Astrocyte (in vitro differentiated cells and primary cell): ENCODE data around the gene TUT1. TPM values are rescaled to one million over a fixed set of nuclear protein-coding genes. Genes with fewer than 3 reads are reported as not detected.

Experiments used
- DNase-seq: peaks from one replicate; pipeline ENCODE4 v3.0.0-alpha.2; 2010; ENCODE audit warnings: low read depth
- FAIRE-seq: peaks from 2 replicates; lab custom pipeline; 2011; peaks lifted over from hg19 to GRCh38; lab: Jason Lieb, UNC
- H2AFZ ChIP-seq: 2 replicates; pipeline ENCODE4 v1.6.0; 2012; ENCODE audit warnings: low read depth, low read length, inconsistent platforms
- H3K27ac ChIP-seq: 2 replicates; pipeline ENCODE4 v1.5.1; 2011; ENCODE audit warnings: low read depth, low read length, inconsistent platforms
- H3K27me3 ChIP-seq: 2 replicates; pipeline ENCODE4 v1.6.0; 2011; ENCODE audit warnings: low read length, inconsistent platforms; ENCODE audit not compliant: insufficient read depth
- H3K36me3 ChIP-seq: 2 replicates; pipeline ENCODE4 v1.5.1; 2011; ENCODE audit warnings: low read length, inconsistent platforms; ENCODE audit not compliant: insufficient read depth
- H3K4me1 ChIP-seq: 2 replicates; pipeline ENCODE4 v1.5.1; 2011; ENCODE audit warnings: low read length, inconsistent platforms; ENCODE audit not compliant: insufficient read depth
- H3K4me2 ChIP-seq: 2 replicates; pipeline ENCODE4 v1.6.0; 2012; ENCODE audit warnings: low read length, inconsistent platforms
- H3K4me3 ChIP-seq: 2 replicates; pipeline ENCODE4 v1.5.1; 2011; ENCODE audit warnings: low read depth, mild to moderate bottlenecking, low read length, inconsistent platforms; ENCODE audit not compliant: insufficient read depth
- H3K79me2 ChIP-seq: 2 replicates; pipeline ENCODE4 v1.6.0; 2012; ENCODE audit warnings: mild to moderate bottlenecking, low read length, inconsistent platforms; ENCODE audit not compliant: insufficient read depth
- H3K9ac ChIP-seq: 2 replicates; pipeline ENCODE4 v1.6.0; 2012; ENCODE audit warnings: mild to moderate bottlenecking, low read length, inconsistent platforms
- H3K9me3 ChIP-seq: 2 replicates; pipeline ENCODE4 v1.5.1; 2012; ENCODE audit warnings: low read depth, mild to moderate bottlenecking, low read length, inconsistent platforms; ENCODE audit not compliant: insufficient read depth
- H4K20me1 ChIP-seq: 2 replicates; pipeline ENCODE4 v1.6.0; 2012; ENCODE audit warnings: low read length, inconsistent platforms; ENCODE audit not compliant: insufficient read depth
- H3K27ac Mint-ChIP-seq: one replicate; pipeline ENCODE4 v1.8.0; 2021; ENCODE audit warnings: mild to moderate bottlenecking, mixed read lengths; ENCODE audit not compliant: unreplicated experiment
- H3K27me3 Mint-ChIP-seq: one replicate; pipeline ENCODE4 v1.8.0; 2021; ENCODE audit warnings: low read depth, mixed read lengths; ENCODE audit not compliant: unreplicated experiment
- H3K36me3 Mint-ChIP-seq: one replicate; pipeline ENCODE4 v1.8.0; 2021; ENCODE audit warnings: low read depth, mixed read lengths; ENCODE audit not compliant: unreplicated experiment
- H3K4me1 Mint-ChIP-seq: one replicate; pipeline ENCODE4 v1.8.0; 2021; ENCODE audit warnings: low read depth, mixed read lengths; ENCODE audit not compliant: unreplicated experiment
- H3K4me3 Mint-ChIP-seq: one replicate; pipeline ENCODE4 v1.8.0; 2021; ENCODE audit warnings: mild to moderate bottlenecking, moderate library complexity, mixed read lengths; ENCODE audit not compliant: unreplicated experiment
- H3K9me3 Mint-ChIP-seq: one replicate; pipeline ENCODE4 v1.8.0; 2021; ENCODE audit warnings: mild to moderate bottlenecking, mixed read lengths; ENCODE audit not compliant: unreplicated experiment
- CTCF ChIP-seq: IDR thresholded peaks from 2 replicates; pipeline ENCODE4 v1.5.1; 2011; ENCODE audit warnings: low read depth, mild to moderate bottlenecking, inconsistent platforms, low read length, moderate library complexity; ENCODE audit not compliant: insufficient read depth
- EZH2 ChIP-seq: IDR thresholded peaks from 2 replicates; pipeline ENCODE4 v1.6.1; 2012; ENCODE audit warnings: mild to moderate bottlenecking, low read length, inconsistent platforms; ENCODE audit not compliant: insufficient read depth
- total RNA-seq: library from RNA; stranded (reverse); gene quantifications from 2 replicates; pipeline ENCODE4 v1.2.1, GENCODE V29; 2021

The TUT1 gene
- total RNA-seq, 1 donor from 2014 or later: 18.3 TPM

GRCh38 chr11:62554387-62555167 is 36.7 kb downstream of the TUT1 start:
- H3K36me3 Mint-ChIP-seq: peaks cover 12% of the 10 kb centered on the region
- no peak for DNase-seq
- peak overlapping the region; percentile 93 for H3K4me2 ChIP-seq
- no peak overlapping the region for H2AFZ ChIP-seq
- H3K27ac ChIP-seq: peak overlapping the region; percentile 97
- H3K79me2 ChIP-seq: peaks cover 14% of the 10 kb centered on the region
- no peaks in the 10 kb centered on the region for H3K27me3 Mint-ChIP-seq
- H3K9me3 ChIP-seq: no peaks in the 10 kb centered on the region
- no peaks in the 10 kb centered on the region for H3K9me3 Mint-ChIP-seq
- peaks cover 11% of the 10 kb centered on the region for H3K36me3 ChIP-seq
- H3K4me1 ChIP-seq: peaks cover 68% of the 10 kb centered on the region
- peaks cover 26% of the 10 kb centered on the region for H4K20me1 ChIP-seq
- FAIRE-seq: no peak
- no peak for TF ChIP-seq EZH2
- no peak for TF ChIP-seq CTCF
- peak overlapping the region; percentile 64 for H3K4me3 Mint-ChIP-seq
- no peaks in the 10 kb centered on the region for H3K27me3 ChIP-seq
- H3K27ac Mint-ChIP-seq: peak overlapping the region; percentile 91
- no peak overlapping the region for H3K4me3 ChIP-seq
- peak overlapping the region; percentile 88 for H3K9ac ChIP-seq
- peaks cover 60% of the 10 kb centered on the region for H3K4me1 Mint-ChIP-seq

DNA sequence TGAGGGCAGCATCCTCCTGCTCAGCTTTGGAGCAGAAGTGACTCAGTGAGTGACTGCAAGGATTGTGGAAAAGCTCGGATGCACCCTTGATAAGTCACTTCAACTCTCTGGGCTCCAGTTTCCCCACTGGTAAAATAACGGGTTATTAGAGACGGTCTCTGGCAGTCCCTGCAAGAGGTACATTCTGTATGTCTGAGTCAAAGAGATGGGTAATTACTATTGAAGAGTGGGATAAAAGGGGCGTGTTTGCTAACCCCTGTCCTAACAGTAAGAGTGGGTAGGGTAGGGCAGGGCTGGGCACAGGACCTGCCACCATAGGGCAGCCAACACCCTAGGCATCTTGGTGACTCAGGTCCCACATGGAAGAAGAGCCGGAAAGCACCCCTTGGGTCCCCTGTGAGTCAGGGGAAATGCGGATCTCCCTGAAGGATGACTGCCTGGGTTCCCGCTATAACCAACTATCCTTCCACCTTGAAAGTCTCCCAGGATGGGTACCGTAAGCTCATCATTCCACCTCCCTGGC is 37.4 kb downstream of the TUT1 start:
- Mint-ChIP-seq H3K9me3 (no peaks in the 10 kb centered on the region), H3K27ac (peak overlapping the region; percentile 91), H3K36me3 (peaks cover 6% of the 10 kb centered on the region), H3K4me3 (peak overlapping the region; percentile 64), H3K27me3 (no peaks in the 10 kb centered on the region), H3K4me1 (peaks cover 54% of the 10 kb centered on the region)
- Histone ChIP-seq H3K4me2 (peak overlapping the region; percentile 93), H3K27ac (peak overlapping the region; percentile 97), H3K79me2 (peaks cover 9% of the 10 kb centered on the region), H2AFZ (peak overlapping the region; percentile 19), H3K4me3 (peak overlapping the region; percentile 34), H3K9ac (peak overlapping the region; percentile 88), H3K27me3 (no peaks in the 10 kb centered on the region), H3K9me3 (no peaks in the 10 kb centered on the region), H3K36me3 (peaks cover 4% of the 10 kb centered on the region), H3K4me1 (peaks cover 64% of the 10 kb centered on the region), H4K20me1 (peaks cover 20% of the 10 kb centered on the region)
- FAIRE-seq (peak; percentile 41), DNase-seq (peak; percentile 90)
- TF ChIP-seq EZH2 (no peak), CTCF (no peak)
